ENCODE results near the gene OR1L4. TPM values are rescaled to one million over a fixed set of nuclear protein-coding genes. Genes with fewer than 3 reads are reported as not detected.

OR1L4 gene
- total RNA-seq: not detected in 2 replicates

DNA sequence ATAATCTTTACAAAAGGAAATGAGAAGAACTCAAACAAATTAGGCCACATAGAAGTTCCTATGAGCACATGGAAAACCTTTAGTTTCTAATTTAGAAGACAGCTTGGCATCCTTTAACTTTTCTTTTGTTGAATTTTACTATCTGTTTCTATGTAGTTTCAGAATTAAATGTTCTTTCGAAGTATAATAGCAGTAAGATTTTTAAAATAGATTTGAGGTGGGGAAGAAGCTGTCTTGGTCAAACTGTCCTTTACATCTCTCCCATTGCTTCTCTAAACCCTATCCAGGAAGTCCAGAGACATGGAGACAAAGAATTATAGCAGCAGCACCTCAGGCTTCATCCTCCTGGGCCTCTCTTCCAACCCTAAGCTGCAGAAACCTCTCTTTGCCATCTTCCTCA is at the start of gene OR1L4:
Gene OR1L4, plus strand, starts transcription at position 301 of the 400 bp plus-strand sequence. Its CDS starts 0 bp downstream, at position 301.

GRCh38 chr9:122742003-122742402 is 18.2 kb downstream of the OR1L4 start, which contains the start of gene OR1L6:
TSS of gene OR1L6 (plus strand) at chr9:122742303. CDS start at chr9:122749848, 7,545 bp downstream.

Other genes with a start within 250 kb of the OR1L4 start
- not detected in 2 replicates for gene OR1J1, start 246.1 kb upstream of the OR1L4 start, total RNA-seq
- gene OR1J2, start 213.2 kb upstream of the OR1L4 start, total RNA-seq: not detected in 2 replicates
- gene OR1J4, start 204.8 kb upstream of the OR1L4 start, total RNA-seq: not detected in 2 replicates
- gene OR1N1, start 196.7 kb upstream of the OR1L4 start, total RNA-seq: not detected in 2 replicates
- gene OR1N2, start 170.9 kb upstream of the OR1L4 start, total RNA-seq: not detected in 2 replicates
- not detected in 2 replicates for gene OR1L8, start 140.6 kb upstream of the OR1L4 start, total RNA-seq
- not detected in 2 replicates for gene OR1Q1, start 109.3 kb upstream of the OR1L4 start, total RNA-seq
- 0.23 TPM in 1 of 2 replicates, not detected in the other for gene OR1B1, start 66.4 kb upstream of the OR1L4 start, total RNA-seq
- gene OR1L1, start 62.3 kb upstream of the OR1L4 start, total RNA-seq: not detected in 2 replicates
- gene OR1L3, start 48.9 kb upstream of the OR1L4 start, total RNA-seq: not detected in 2 replicates
- gene OR1L6, start 18.3 kb downstream of the OR1L4 start, total RNA-seq: not detected in 2 replicates
- gene OR5C1, start 64.9 kb downstream of the OR1L4 start, total RNA-seq: not detected in 2 replicates
- gene OR1K1, start 76.1 kb downstream of the OR1L4 start, total RNA-seq: not detected in 2 replicates
- 34.7 and 41.0 TPM in 2 replicates for gene PDCL, start 104.6 kb downstream of the OR1L4 start, total RNA-seq
- 46.0 and 70.8 TPM in 2 replicates for gene RC3H2, start 181.4 kb downstream of the OR1L4 start, total RNA-seq
- 14.1 and 15.4 TPM in 2 replicates for gene ZBTB6, start 189.3 kb downstream of the OR1L4 start, total RNA-seq
- 4.5 and 5.5 TPM in 2 replicates for gene ZBTB26, start 207.5 kb downstream of the OR1L4 start, total RNA-seq
- gene RABGAP1, start 217.0 kb downstream of the OR1L4 start, total RNA-seq: 48.2 and 49.0 TPM in 2 replicates